ENCODE data around the gene SDR39U1.

SDR39U1 gene

DNA sequence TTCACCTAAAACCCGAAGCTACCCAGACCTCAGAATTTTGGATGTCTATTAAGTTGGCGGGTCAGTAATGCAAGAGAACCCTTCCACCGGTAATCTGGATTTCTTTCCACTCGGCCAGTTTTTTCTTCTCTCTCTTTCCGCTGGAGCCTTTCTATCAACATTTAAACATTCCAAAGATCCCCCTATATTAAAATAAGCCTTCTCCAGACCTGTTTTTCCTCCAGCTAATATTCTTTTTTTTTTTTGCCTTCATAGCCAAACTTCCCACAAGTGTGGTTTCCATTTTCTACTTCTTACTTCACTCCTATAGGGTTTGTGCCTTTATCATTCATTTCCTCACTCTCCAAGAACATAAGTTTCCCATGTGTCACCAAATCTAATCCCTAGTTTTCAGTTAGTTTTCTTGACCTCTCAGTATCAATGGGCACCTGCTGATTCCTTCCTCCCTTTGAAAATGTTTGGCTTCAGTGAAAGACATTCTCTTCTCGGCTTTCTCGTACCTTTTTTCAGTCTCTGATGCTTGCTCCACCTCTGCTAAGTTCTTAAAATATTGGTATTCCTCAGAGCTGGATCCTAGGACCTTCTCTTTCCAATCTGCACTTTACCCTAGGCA lies 583 bp upstream of the SDR39U1 start:
- DNase-seq (ENCODE audit: low read depth in 1 of 2, low spot score in 1 of 2) = no peak

DNA sequence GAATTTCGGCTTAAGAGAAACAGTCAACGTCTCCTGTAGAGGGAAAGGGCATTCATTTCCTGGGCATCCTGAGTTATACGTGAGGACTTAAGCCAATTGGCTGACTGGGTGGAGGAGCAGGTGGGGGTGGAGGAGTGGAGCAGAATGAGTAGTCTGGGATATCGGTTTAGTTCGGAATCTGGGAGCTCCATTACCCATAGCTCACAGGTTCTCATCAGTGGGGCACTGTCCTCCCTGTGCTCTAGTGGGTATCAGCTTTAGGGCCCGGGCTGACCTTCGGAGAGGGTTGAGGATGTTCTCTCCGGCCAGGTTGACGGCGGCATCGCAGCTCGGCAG lies 704 bp downstream of the SDR39U1 start:
- DNase-seq (ENCODE audit: low read depth in 1 of 2, low spot score in 1 of 2) = no peak

DNA sequence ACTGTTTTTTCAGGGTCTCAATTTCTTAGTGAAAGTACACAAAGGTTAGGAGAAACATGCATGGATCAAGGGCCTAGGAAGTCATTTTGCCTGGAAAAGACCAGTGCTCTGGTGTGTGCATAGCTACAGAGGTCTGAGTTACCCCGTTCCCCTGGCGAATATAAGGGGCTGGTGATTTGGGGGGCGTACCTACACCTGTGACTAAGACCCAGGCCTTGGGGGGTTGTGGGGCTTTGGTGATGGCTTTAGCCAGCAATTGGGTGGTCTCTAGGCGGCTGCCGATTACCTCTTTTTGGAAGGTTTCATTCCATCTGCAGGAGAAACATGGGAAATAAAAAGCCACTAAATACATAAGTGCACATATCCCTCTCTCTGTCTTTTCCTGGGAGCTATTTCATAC lies 1.1 kb downstream of the SDR39U1 start:
- DNase-seq (ENCODE audit: low read depth in 1 of 2, low spot score in 1 of 2) = no peak

DNA sequence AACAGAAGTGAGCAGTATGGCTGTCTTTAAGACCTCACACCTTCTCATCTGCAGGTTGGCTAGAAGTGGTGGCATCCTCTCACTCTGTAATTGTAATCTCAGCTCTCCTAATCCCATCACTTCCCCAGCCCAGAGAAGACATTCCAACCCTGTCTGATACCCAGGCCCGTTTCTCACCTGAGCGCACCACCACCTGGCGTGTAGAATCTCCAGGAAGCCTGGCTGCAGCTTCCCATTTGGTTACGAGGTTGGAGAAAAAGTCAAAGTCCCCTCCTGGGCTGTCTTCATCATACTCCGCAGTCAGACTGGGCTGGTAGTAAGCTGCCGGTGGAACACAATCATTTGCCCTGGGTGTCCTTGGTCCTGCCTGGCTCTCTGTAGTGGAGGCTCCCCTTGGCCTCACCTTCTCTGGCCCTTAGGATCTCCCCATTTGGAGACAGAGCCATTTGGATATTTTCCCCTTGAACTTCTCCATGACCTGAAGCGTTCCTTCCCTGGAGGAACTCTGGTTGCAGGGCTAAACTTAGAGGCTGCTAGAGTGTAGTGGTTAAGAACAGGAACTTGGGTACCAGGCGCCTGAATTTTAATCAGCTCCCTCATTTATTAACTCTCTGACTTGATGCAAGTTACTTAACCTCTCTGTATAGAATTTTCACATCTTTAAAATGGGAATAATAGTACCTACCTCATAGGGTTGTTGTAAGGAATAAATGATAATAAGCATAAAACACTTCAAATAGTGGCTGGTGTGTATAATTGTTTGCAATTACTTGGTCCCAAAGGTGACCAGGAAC lies 1.8 kb downstream of the SDR39U1 start:
- DNase-seq (ENCODE audit: low read depth in 1 of 2, low spot score in 1 of 2) = no peak

DNA sequence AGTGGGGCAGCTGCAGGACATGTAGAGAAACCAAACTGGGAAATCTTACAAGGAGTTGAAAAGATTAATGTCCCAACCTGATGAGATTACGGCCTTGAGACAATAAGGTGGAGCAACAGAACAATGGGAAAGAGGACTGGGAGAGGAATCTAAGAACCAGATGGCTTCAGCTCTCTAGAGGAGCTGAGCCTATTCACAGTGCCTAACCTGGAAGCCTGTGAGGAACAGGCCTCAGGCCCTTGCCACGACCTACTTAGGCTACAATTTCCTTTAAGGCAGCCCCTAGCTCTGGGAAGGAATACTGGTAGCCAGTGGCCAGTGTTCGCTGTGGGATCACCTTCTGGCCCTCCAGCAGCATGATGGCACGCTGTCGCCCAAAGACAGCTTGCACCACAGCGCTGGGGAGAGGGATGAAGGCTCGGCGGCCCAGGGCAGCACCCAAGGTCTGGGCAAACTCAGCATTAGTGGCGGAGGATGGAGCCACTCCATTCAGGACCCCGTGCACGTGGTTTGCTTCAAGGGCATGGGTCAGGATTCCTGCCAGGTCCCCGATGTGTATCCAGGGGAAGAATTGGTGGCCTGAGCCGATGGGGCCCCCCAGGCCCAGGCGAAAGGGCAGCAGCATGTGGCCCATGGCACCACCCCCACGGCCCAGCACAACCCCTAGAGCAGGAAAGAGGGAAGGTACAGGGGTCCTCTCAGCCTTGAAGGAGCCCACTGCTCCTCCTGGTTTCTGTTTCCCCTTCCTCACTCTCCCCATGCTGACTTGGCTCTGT lies 2.6 kb downstream of the SDR39U1 start:
- no peak for DNase-seq (ENCODE audit: low read depth in 1 of 2, low spot score in 1 of 2)

DNA sequence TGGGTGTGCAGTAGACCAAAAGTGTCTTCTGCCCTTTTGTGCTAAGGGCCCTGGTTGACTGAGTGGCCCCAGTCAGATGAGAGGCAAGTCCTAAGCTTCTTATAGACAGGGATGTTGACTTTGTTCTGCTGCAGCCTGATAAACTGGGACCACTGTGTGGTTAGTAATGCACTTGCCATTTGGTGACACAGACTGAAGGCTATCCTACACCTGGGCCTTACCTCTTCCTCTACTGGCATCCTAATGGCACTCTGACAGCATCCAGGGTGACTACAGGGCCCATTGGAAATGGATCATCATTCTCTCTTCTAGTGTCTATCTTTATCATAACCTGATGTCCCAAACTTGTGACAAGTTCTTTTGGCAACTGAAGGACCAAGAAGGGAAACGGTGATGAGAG lies 3.3 kb downstream of the SDR39U1 start:
- DNase-seq (ENCODE audit: low read depth in 1 of 2, low spot score in 1 of 2) = no peak

DNA sequence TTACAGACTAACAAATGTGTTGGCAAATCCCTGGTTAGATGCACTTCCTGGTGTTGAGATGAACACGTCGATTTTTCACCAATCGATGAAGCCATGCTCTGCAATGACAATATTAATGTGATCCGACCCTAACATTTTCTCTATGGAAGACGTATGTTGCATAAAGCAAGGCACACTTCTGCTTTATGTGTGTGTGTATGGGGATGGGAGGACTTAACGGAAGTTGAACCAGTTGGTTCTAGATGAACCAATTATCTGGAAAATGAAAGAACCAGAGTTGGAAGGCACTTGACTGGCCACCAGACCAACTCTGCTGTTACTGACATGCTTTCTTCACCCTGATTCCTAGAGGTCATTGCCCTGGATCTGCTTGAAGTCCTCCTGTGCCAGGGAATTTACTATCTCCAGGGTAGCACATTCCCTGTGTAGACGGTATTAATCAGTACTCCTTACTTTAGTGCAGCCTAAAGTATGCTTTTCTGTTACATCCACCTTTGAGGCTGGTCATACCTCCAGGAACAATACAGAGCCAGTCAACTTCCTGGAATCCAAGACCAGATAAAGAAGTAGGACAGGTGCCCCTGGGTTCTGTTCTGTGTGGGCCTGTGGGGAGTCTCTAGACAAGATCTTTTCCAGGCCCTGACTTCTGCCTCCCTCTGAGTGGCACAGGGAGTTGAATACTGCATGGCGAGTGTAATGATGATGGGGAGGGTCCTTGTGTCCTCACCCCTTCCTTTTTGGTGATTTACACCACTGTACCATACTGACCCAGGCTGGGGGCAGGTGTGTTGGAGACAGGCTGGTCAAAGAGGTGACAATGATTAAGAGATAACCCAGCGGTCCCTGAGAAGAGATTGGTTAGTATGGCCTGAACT lies 4.1 kb downstream of the SDR39U1 start:
- no peak for DNase-seq (ENCODE audit: low read depth in 1 of 2, low spot score in 1 of 2)

DNA sequence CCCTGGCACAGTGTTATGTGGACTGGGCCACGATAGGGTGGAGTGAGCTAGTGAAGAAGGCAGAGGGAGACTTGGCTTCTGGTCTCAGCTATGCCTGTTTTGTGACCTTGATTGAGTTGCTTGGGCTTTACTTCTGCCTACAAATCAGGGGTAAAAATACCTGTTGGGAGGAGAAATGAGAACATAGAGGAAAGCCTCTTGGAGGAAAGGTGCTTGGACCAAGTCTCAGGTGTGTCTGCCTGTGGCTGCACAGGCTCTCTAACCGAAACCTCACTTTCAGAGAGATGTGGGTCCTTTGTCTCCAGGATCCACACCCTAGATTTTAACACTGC lies 4.9 kb downstream of the SDR39U1 start:
- no peak for DNase-seq (ENCODE audit: low read depth in 1 of 2, low spot score in 1 of 2)

DNA sequence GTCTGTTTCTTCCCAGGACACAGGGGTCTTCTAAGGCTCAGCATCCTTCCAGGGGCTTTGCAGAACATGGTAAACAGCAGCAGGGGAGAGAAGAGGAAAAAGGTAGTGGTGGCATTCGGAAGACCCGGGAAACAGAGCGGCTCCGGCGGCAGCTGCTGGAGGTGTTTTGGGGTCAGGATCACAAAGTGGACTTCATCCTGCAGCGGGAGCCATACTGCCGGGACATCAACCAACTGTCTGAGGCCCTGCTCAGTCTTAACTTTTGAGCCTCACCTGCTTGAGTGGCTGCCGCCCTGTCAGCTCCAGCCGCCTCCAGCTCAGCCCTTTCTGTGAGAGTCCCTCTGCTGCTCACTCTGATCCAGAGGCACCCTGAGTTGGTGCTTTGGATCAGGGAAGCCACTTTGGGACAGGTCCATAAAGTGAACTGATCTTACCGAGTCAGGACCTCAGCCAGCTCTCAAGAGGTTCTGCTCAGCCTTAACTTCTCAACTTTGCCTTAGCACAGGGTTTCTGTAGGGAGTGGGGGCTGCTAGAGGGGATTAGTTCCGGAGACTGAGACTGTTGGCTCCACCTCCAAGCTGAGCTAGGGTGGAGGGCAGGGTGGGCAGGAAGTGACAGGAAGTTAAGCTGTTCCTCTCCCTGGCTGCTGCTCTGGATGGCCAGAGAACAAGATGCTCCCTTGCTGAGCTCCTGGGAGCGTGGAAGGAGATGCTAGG lies 5.4 kb downstream of the SDR39U1 start:
- no peak for DNase-seq (ENCODE audit: low read depth in 1 of 2, low spot score in 1 of 2)

DNA sequence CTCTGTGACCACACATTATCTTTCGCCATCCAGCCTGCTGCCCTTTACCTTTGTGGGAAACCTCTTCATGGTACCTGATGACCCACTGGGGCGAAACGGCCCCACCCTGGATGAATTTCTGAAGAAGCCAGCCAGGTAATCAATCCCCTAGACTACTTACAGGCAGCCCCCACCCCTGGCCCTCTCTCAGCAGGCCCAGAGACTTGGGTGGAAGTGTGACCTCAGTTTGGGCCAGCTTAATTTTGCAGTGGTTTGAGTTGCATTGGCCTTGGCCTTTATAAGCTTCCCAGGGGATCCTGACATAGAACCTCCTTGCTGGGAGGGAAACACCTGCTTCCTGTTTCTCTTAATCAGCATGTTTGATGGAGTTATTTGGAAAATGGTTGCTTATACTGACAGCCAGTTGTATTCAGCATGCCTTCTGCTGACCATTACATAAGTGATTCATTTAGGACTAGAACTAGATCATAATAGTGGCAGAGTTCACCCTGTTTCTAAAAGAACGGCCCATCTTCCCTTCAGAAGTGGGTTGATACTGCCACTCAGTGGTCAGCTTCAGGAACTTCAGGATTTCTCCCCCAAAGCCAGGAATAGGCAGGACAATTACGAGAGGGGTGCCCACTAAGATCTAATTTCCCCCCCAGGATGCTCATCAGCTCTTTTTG lies 6.1 kb downstream of the SDR39U1 start:
- DNase-seq (ENCODE audit: low read depth in 1 of 2, low spot score in 1 of 2) = no peak

DNA sequence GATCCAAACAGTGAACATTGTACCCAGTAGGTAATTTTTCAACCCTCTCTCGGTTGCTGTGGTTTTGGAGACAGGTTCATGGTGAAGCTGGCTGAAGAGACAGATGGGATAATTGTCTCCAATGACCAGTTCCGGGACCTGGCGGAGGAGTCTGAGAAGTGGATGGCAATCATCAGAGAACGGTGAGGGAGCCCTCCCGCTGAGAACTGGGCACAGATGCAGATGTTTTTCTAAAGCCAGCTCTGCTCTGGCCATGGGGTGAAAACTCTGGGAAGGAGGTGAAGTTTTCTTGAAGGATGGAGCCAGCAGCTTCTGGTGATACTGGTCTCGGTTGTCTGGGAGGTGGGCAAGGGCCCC lies 6.6 kb downstream of the SDR39U1 start:
- DNase-seq (ENCODE audit: low read depth in 1 of 2, low spot score in 1 of 2) = no peak

DNA sequence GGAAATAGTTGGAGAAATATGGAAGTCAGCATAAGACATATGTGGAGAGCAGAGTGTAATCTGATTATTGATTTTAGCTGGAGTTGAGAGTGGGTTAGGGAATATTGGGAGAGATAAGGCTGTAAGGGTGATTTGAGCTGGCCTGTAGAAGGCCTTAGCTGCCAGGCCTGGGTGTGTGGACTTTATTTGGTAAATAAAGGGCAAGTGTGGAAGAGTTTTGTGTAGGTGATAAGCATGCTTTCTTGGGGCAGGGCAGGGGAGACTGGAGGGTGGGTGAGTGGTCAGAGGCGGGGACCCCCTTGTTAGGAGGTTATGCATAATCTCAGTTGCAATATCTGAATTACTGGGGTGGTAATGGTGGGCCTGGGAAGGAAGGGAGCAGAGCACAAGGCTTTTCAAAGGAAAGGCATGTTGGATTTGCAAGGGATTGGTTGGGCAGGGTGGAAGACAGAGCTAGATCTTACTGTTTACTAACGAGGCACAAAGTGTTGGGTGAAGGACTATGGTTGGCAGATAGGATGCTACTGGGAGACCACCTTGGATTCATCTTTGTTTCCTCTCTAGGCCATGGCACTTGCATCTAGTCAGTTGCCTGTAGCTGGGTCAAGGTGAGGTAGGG lies 7.3 kb downstream of the SDR39U1 start:
- no peak for DNase-seq (ENCODE audit: low read depth in 1 of 2, low spot score in 1 of 2)

DNA sequence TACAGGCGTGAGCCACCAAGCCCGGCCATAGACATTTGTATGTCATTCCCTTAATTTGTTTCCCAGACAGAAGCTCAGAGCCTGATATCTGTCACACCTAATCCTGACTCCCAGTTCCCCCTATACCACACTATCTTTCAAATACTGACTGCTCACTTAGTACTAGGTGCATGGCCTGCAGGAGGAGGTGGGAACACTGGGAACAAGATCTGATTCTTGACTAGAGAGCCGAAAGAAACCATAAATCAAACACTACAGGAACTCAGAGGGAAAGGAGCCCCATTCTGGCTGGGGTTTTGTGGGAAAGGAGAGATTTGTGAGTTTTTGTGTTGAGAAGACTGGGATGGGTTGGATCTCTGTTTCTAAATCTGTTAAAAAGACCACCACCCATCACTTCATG lies 7.9 kb downstream of the SDR39U1 start:
- DNase-seq (ENCODE audit: low read depth in 1 of 2, low spot score in 1 of 2) = no peak

DNA sequence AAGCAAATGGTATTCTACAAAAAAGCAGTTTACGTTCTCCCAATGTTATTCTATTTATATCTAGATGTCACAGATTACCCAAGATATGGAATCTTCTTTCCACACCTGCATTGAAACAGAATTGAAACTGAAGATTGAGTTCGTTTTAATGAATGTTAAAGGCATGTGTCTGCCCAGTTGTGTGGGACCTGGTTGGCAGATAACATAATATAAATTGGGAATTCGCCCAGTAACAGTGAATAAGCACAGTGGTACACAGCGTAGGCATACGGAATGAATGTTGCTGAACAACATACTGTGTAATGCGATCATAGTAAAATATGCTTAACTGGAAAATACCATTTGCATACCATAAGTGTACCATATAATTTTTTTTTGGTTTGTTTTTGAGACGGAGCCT lies 8.5 kb downstream of the SDR39U1 start:
- no peak for DNase-seq (ENCODE audit: low read depth in 1 of 2, low spot score in 1 of 2)

DNA sequence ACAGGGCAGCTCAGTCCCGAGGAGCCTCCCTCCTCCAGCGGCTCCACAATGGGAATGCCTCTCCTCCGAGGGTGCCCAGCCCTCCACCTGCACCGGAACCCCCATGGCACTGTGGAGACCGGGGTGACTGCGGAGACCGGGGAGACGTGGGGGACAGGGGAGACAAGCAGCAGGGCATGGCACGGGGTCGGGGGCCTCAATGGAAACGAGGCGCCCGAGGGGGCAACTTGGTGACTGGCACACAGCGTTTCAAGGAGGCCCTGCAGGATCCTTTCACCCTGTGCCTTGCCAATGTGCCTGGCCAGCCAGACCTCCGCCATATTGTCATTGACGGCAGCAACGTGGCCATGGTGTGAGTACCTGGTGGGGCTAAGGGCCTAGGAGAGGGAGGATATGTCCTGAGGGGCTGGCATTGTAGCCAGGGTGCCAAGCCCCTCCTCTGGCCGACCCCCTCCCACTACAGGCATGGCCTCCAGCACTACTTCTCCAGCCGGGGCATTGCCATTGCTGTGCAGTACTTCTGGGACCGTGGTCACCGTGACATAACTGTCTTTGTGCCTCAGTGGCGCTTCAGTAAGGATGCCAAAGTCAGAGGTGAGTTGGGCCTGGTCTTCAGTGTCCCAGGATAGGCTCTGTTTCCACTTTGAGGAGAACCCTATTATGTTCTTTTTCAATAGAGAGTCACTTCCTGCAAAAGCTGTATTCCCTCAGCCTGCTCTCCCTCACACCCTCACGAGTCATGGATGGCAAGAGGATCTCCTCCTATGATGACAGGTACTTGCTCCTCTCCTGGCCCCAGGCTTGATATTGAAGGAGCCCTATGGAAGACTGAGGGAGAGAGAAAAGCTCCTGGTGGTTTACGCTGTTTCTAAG lies 10.1 kb downstream of the SDR39U1 start:
- DNase-seq (ENCODE audit: low read depth in 1 of 2, low spot score in 1 of 2) = no peak

DNA sequence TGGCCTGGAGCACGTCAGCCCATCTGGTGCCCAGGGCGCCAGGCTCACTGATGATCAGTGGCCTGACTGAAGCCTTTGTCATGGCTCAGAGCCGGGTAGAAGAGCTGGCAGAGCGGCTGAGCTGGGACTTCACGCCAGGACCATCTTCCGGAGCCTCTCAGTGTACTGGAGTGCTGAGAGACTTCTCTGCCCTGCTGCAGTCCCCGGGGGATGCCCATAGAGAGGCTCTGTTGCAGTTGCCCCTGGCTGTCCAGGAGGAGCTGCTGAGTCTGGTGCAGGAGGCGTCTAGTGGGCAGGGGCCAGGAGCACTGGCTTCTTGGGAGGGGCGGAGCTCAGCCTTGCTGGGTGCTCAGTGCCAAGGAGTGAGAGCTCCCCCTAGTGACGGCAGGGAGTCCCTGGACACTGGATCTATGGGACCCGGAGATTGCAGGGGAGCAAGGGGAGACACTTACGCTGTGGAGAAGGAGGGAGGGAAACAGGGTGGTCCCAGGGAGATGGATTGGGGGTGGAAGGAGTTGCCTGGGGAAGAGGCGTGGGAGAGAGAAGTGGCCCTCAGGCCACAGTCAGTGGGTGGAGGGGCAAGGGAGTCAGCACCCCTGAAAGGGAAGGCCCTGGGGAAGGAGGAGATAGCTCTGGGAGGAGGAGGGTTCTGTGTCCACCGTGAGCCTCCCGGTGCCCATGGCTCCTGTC lies 10.9 kb downstream of the SDR39U1 start:
- DNase-seq (ENCODE audit: low read depth in 1 of 2, low spot score in 1 of 2) = peak; percentile 69 to 73

DNA sequence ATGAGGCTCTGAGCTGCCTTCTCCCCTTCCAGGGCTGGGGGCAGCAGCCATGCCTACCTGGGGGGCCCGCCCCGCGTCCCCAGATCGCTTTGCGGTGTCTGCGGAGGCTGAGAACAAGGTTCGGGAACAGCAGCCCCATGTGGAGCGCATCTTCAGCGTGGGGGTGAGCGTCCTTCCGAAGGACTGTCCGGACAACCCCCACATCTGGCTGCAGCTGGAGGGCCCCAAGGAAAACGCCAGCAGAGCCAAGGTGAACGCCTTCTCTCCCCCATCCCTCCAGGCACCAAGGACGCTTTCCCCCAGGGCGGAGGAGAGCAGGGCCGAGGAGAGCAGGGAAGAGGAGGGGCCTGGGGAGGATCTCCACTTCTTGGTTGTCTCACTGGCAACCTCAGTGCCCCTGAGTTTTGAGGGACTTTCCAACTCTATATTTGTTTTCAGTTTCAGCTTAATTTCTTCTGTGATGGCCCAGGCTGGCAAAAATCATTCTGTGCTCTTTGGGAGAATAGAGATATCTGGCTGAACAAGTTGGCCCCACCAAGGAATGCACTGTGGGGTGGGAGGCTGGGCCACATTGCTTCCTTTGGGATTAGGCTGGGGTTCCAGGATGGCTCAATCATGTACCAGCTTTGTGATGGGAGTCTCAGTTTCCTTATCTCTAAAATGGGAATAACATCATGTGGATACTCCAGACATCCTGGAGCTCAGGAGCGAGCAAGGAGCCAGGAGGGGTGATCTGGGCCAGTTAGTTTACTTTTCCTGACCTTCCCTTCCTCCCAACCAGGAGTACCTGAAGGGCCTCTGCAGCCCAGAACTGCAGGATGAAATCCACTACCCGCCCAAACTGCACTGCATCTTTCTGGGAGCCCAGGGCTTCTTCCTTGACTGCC lies 11.7 kb downstream of the SDR39U1 start:
- peak; percentile 30 to 52 for DNase-seq (ENCODE audit: low read depth in 1 of 2, low spot score in 1 of 2)
